GM23338 (cell line): ENCODE data around the gene KCNQ1OT1. TPM values are rescaled to one million over a fixed set of nuclear protein-coding genes. Genes with fewer than 3 reads are reported as not detected.

Source experiments
- ATAC-seq: fragments of 200-7000 bp; cut with Tn5 transposase; 3 replicates; pipeline ENCODE4 v1.9.1; 2020
- DNase-seq: peaks from one replicate; pipeline ENCODE4 v3.0.0-alpha.2; 2015; ENCODE audit warnings: low spot score
- H2AFZ ChIP-seq: fragments of 200-600 bp; sonication (generic); 2 replicates; pipeline ENCODE4 v1.8.0; 2016; ENCODE audit warnings: antibody characterized with exemption, mild to moderate bottlenecking, moderate library complexity
- H3F3A ChIP-seq: fragments of 200-600 bp; sonication (generic); replicated peaks from 2 replicates; pipeline ENCODE4 v1.8.0; 2017; ENCODE audit warnings: antibody characterized with exemption, mixed run types, low read depth
- H3K27ac ChIP-seq: fragments of 200-600 bp; sonication (generic); 2 replicates; pipeline ENCODE4 v1.6.1; 2016; ENCODE audit warnings: low read depth
- H3K27me3 ChIP-seq: fragments of 200-600 bp; sonication (generic); 2 replicates; pipeline ENCODE4 v1.8.0; 2016; ENCODE audit warnings: mild to moderate bottlenecking, mixed run types, moderate library complexity; ENCODE audit not compliant: insufficient read depth
- H3K36me3 ChIP-seq: fragments of 200-600 bp; sonication (generic); 2 replicates; pipeline ENCODE4 v1.8.0; 2016; ENCODE audit warnings: mild to moderate bottlenecking; ENCODE audit not compliant: insufficient read depth
- H3K4me1 ChIP-seq: fragments of 200-600 bp; sonication (generic); 2 replicates; pipeline ENCODE4 v1.8.0; 2016; ENCODE audit warnings: mild to moderate bottlenecking, moderate library complexity; ENCODE audit not compliant: insufficient read depth
- H3K4me2 ChIP-seq: fragments of 200-600 bp; sonication (generic); 2 replicates; pipeline ENCODE4 v1.7.1; 2017; ENCODE audit warnings: mixed run types
- H3K4me3 ChIP-seq: fragments of 200-600 bp; sonication (generic); 2 replicates; pipeline ENCODE4 v1.6.1; 2016; ENCODE audit warnings: mixed run types
- H3K79me2 ChIP-seq: fragments of 200-600 bp; sonication (generic); replicated peaks from 2 replicates; pipeline ENCODE4 v1.8.0; 2017; ENCODE audit warnings: mild to moderate bottlenecking; ENCODE audit not compliant: insufficient read depth
- H3K9me2 ChIP-seq: fragments of 200-600 bp; sonication (generic); 2 replicates; pipeline ENCODE4 v1.8.0; 2017; ENCODE audit not compliant: insufficient read depth
- H4K20me1 ChIP-seq: fragments of 200-600 bp; sonication (generic); replicated peaks from 2 replicates; pipeline ENCODE4 v1.8.0; 2017; ENCODE audit warnings: mild to moderate bottlenecking; ENCODE audit not compliant: insufficient read depth
- H3K27ac Mint-ChIP-seq: 2 replicates; pipeline ENCODE4 v1.8.0; 2020; ENCODE audit warnings: inconsistent platforms, mild to moderate bottlenecking, moderate library complexity, mixed read lengths
- H3K27me3 Mint-ChIP-seq: 3 replicates; pipeline ENCODE4 v1.8.0; 2022; ENCODE audit warnings: low read depth, mild to moderate bottlenecking, moderate library complexity, mixed read lengths, inconsistent platforms; ENCODE audit not compliant: insufficient read depth, poor library complexity
- H3K36me3 Mint-ChIP-seq: 3 replicates; pipeline ENCODE4 v1.8.0; 2021; ENCODE audit warnings: low read depth, mild to moderate bottlenecking, inconsistent platforms, moderate library complexity, mixed read lengths
- H3K4me1 Mint-ChIP-seq: 3 replicates; pipeline ENCODE4 v1.8.0; 2020; ENCODE audit warnings: mild to moderate bottlenecking, inconsistent platforms, mixed read lengths
- H3K4me3 Mint-ChIP-seq: 3 replicates; pipeline ENCODE4 v1.8.0; 2021; ENCODE audit warnings: moderate library complexity, mild to moderate bottlenecking, inconsistent platforms, mixed read lengths
- H3K9me3 Mint-ChIP-seq: 3 replicates; pipeline ENCODE4 v1.8.0; 2020; ENCODE audit warnings: moderate library complexity, mild to moderate bottlenecking, inconsistent platforms, mixed read lengths
- CTCF ChIP-seq, 2 experiments: fragments of 200-600 bp in 1 of 2; sonication (generic) in 1 of 2; conservative IDR thresholded peaks; 2 replicates each; pipeline versions ENCODE4 v1.5.1 to v1.6.1; 2016 to 2017; ENCODE audit warnings: antibody characterized with exemption in 2 of 2, low read depth in 2 of 2, mild to moderate bottlenecking in 2 of 2, moderate library complexity in 1 of 2
- ETS1 ChIP-seq: IDR thresholded peaks from 2 replicates; pipeline ENCODE4 v1.6.1; 2016; ENCODE audit warnings: antibody characterized with exemption
- EZH2 ChIP-seq: fragments of 200-600 bp; sonication (generic); IDR thresholded peaks from one replicate; pipeline ENCODE4 v1.8.0; 2017; ENCODE audit warnings: antibody characterized with exemption, mild to moderate bottlenecking, low read depth; ENCODE audit not compliant: unreplicated experiment
- EZH2phosphoT487 ChIP-seq: fragments of 200-600 bp; sonication (generic); IDR thresholded peaks from one replicate; pipeline ENCODE4 v1.8.1; 2018; ENCODE audit warnings: antibody characterized with exemption; ENCODE audit not compliant: unreplicated experiment
- STAT1 ChIP-seq: IDR thresholded peaks from one replicate; pipeline ENCODE4 v1.6.1; 2016; ENCODE audit warnings: antibody characterized with exemption; ENCODE audit not compliant: unreplicated experiment
- ZNF114 ChIP-seq: fragments of 250-450 bp; sonication (Bioruptor Pico); IDR thresholded peaks from 2 replicates; pipeline ENCODE4 v1.5.0; 2020; ENCODE audit warnings: mild to moderate bottlenecking, moderate library complexity
- ZNF331 ChIP-seq: fragments of 250-450 bp; sonication (Bioruptor Pico); IDR thresholded peaks from 2 replicates; pipeline ENCODE4 v1.5.0; 2020; ENCODE audit warnings: low read depth, mild to moderate bottlenecking, moderate library complexity
- ZNF462 ChIP-seq: fragments of 250-450 bp; sonication (Bioruptor Pico); IDR thresholded peaks from 2 replicates; pipeline ENCODE4 v1.5.0; 2020; ENCODE audit warnings: mild to moderate bottlenecking, moderate library complexity
- polyA plus RNA-seq: library from polyadenylated mRNA; unstranded; fragments of >200 nt; fragmentation: Nextera tagmentation; extraction: Ambion mirVana; gene quantifications from 2 replicates; pipeline ENCODE4 v1.2.1, GENCODE V29; 2016
- total RNA-seq: library from RNA; depleted of rRNA; stranded (reverse); fragments of >200 nt; shearing (Covaris generic); gene quantifications from 2 replicates; pipeline ENCODE4 v1.2.3, GENCODE V29; 2014

Gene KCNQ1OT1
- total and polyA plus RNA-seq, 2 experiments from 2014 or later = 1.5 to 4.2 TPM

- Mint-ChIP-seq H3K4me1 (peaks cover 26% of the 10 kb centered on the region; the same call in 2 of the 3 replicates), H3K9me3 (no peaks in the 10 kb centered on the region), H3K36me3 (peaks cover 25% of the 10 kb centered on the region), H3K27ac (no peak overlapping the region), H3K27me3 (peaks cover 16% of the 10 kb centered on the region), H3K4me3 (no peak overlapping the region)
- H3K79me2 ChIP-seq = peaks cover 16% of the 10 kb centered on the region
- H3K27ac ChIP-seq = no peak overlapping the region
- no peaks in the 10 kb centered on the region for H3F3A ChIP-seq
- H3K27me3 ChIP-seq = no peaks in the 10 kb centered on the region
- H3K36me3 ChIP-seq = no peaks in the 10 kb centered on the region; the same call in 1 of the 2 replicates
- H3K9me2 ChIP-seq = no peaks in the 10 kb centered on the region
- H2AFZ ChIP-seq = no peak overlapping the region
- H3K4me2 ChIP-seq = no peak overlapping the region
- H4K20me1 ChIP-seq = peaks cover 28% of the 10 kb centered on the region
- no peak for TF ChIP-seq ZNF462
- no peak overlapping the region for H3K4me3 ChIP-seq
- ATAC-seq = no peak
- no peak for DNase-seq
- peaks cover 9% of the 10 kb centered on the region; the same call in 1 of the 2 replicates for H3K4me1 ChIP-seq
These were observed 27.1 kb downstream of the KCNQ1OT1 start for GRCh38 chr11:2672553-2673249.

- no peak overlapping the region for H3K27ac Mint-ChIP-seq
- Histone ChIP-seq H3F3A (no peaks in the 10 kb centered on the region), H3K4me1 (peaks cover 6% of the 10 kb centered on the region; the same call in 1 of the 2 replicates), H3K4me3 (no peak overlapping the region), H3K4me2 (no peak overlapping the region), H3K9me2 (no peaks in the 10 kb centered on the region), H4K20me1 (peaks cover 23% of the 10 kb centered on the region), H3K79me2 (peaks cover 16% of the 10 kb centered on the region), H3K27ac (no peak overlapping the region), H3K36me3 (no peaks in the 10 kb centered on the region; the same call in 1 of the 2 replicates), H2AFZ (no peak overlapping the region), H3K27me3 (no peaks in the 10 kb centered on the region)
- DNase-seq (no peak), ATAC-seq (no peak)
- peaks cover 26% of the 10 kb centered on the region for H3K36me3 Mint-ChIP-seq
- H3K9me3 Mint-ChIP-seq = no peaks in the 10 kb centered on the region
- peaks cover 18% of the 10 kb centered on the region; the same call in 2 of the 3 replicates for H3K4me1 Mint-ChIP-seq
- peaks cover 16% of the 10 kb centered on the region for H3K27me3 Mint-ChIP-seq
- H3K4me3 Mint-ChIP-seq = no peak overlapping the region
- TF ChIP-seq CTCF (conservative IDR thresholded peaks at IDR 0.05; ENCODE audit: low read depth in 2 of 2) (no peak), ZNF331 (CRISPR knock-in tag) (no peak), EZH2phosphoT487 (no peak), ZNF114 (CRISPR knock-in tag) (no peak), STAT1 (no peak), ETS1 (no peak), EZH2 (no peak)
These were observed 28.0 kb downstream of the KCNQ1OT1 start for GRCh38 chr11:2671748-2672147.
